NCI-H1092 treated with DMSO at 0.1 percent for 48 hours (cell line): ENCODE data around the gene TAC4.

Source experiments
- DNase-seq: peaks from one replicate; lab custom pipeline; 2025; lab: John Stamatoyannopoulos, UW

TAC4 gene

GRCh38 chr17:49872754-49873377, 25.0 kb upstream of the TAC4 start:
- DNase-seq, result no peak

- DNase-seq, result no peak
Measured at GRCh38 chr17:49871211-49871610, 23.3 kb upstream of the TAC4 start.

- no peak for DNase-seq
Measured at GRCh38 chr17:49870298-49870697, 22.4 kb upstream of the TAC4 start.

- no peak for DNase-seq
Measured at GRCh38 chr17:49869038-49869374, 21.1 kb upstream of the TAC4 start.

GRCh38 chr17:49866882-49867413, 19.1 kb upstream of the TAC4 start:
- no peak for DNase-seq

GRCh38 chr17:49866019-49866380, 18.1 kb upstream of the TAC4 start:
- no peak for DNase-seq

GRCh38 chr17:49862781-49863331, 15.0 kb upstream of the TAC4 start:
- DNase-seq, result no peak

GRCh38 chr17:49861150-49861884, 13.4 kb upstream of the TAC4 start:
- DNase-seq, result peak; percentile 9

- DNase-seq, result no peak
Measured at GRCh38 chr17:49859991-49860953, 12.4 kb upstream of the TAC4 start.

- no peak for DNase-seq
Measured at GRCh38 chr17:49858796-49859195, 10.9 kb upstream of the TAC4 start.

- no peak for DNase-seq
Measured at GRCh38 chr17:49854126-49854525, 6.3 kb upstream of the TAC4 start.

- no peak for DNase-seq
Measured at GRCh38 chr17:49853470-49854015, 5.7 kb upstream of the TAC4 start.

- DNase-seq, result peak; percentile 34
Measured at GRCh38 chr17:49851387-49852291, 3.8 kb upstream of the TAC4 start.

GRCh38 chr17:49850772-49851386, 3.0 kb upstream of the TAC4 start:
- no peak for DNase-seq

- DNase-seq, result no peak
Measured at GRCh38 chr17:49850218-49850610, 2.3 kb upstream of the TAC4 start.

- DNase-seq, result no peak
Measured at GRCh38 chr17:49848739-49849138, 870 bp upstream of the TAC4 start.

- DNase-seq, result no peak
Measured at GRCh38 chr17:49846938-49847712, 744 bp downstream of the TAC4 start.

GRCh38 chr17:49845321-49845720, 2.5 kb downstream of the TAC4 start:
- DNase-seq, result no peak

GRCh38 chr17:49843774-49844350, 4.0 kb downstream of the TAC4 start:
- DNase-seq, result no peak
